ENCODE results near the gene ZBTB20.

The ZBTB20 gene

GRCh38 chr3:114452937-114453336, 694.2 kb downstream of the ZBTB20 start:
- DNase-seq = no peak

GRCh38 chr3:114452256-114452655, 694.8 kb downstream of the ZBTB20 start:
- DNase-seq = no peak

- DNase-seq = no peak
Observed at GRCh38 chr3:114451561-114452018, 695.5 kb downstream of the ZBTB20 start.

- peak; percentile 8 for DNase-seq
Observed at GRCh38 chr3:114451051-114451451, 696.0 kb downstream of the ZBTB20 start.

- no peak for DNase-seq
Observed at GRCh38 chr3:114450008-114450596, 697.0 kb downstream of the ZBTB20 start.

- DNase-seq = no peak
Observed at GRCh38 chr3:114449271-114450007, 697.6 kb downstream of the ZBTB20 start.

- DNase-seq = no peak
Observed at GRCh38 chr3:114447950-114448479, 699.1 kb downstream of the ZBTB20 start.

- DNase-seq = no peak
Observed at GRCh38 chr3:114447545-114447944, 699.5 kb downstream of the ZBTB20 start.

GRCh38 chr3:114446600-114446999, 700.5 kb downstream of the ZBTB20 start:
- no peak for DNase-seq

GRCh38 chr3:114445233-114445632, 701.9 kb downstream of the ZBTB20 start:
- DNase-seq = no peak

- DNase-seq = no peak
Observed at GRCh38 chr3:114444216-114444615, 702.9 kb downstream of the ZBTB20 start.

GRCh38 chr3:114442246-114442645, 704.8 kb downstream of the ZBTB20 start:
- no peak for DNase-seq

GRCh38 chr3:114441386-114441785, 705.7 kb downstream of the ZBTB20 start:
- DNase-seq = no peak

- no peak for DNase-seq
Observed at GRCh38 chr3:114440700-114441099, 706.4 kb downstream of the ZBTB20 start.

GRCh38 chr3:114439284-114439683, 707.8 kb downstream of the ZBTB20 start:
- no peak for DNase-seq

GRCh38 chr3:114437897-114438296, 709.2 kb downstream of the ZBTB20 start:
- DNase-seq = no peak

GRCh38 chr3:114436182-114436581, 710.9 kb downstream of the ZBTB20 start:
- no peak for DNase-seq

- DNase-seq = no peak
Observed at GRCh38 chr3:114435386-114436115, 711.5 kb downstream of the ZBTB20 start.

GRCh38 chr3:114432310-114432709, 714.8 kb downstream of the ZBTB20 start:
- no peak for DNase-seq

GRCh38 chr3:114428044-114428595, 719.0 kb downstream of the ZBTB20 start:
- DNase-seq = no peak

- DNase-seq = peak; percentile 9
Observed at GRCh38 chr3:114427285-114428043, 719.6 kb downstream of the ZBTB20 start.

GRCh38 chr3:114424337-114424736, 722.8 kb downstream of the ZBTB20 start:
- no peak for DNase-seq

GRCh38 chr3:114421204-114421603, 725.9 kb downstream of the ZBTB20 start:
- DNase-seq = no peak

Measured in NCI-H82 (cell line).